ENCODE results near the gene SYT5. TPM values are rescaled to one million over a fixed set of nuclear protein-coding genes. Genes with fewer than 3 reads are reported as not detected.
A peak's percentile ranks its signal among the peaks of the same experiment; 100 is the strongest.

Gene SYT5
- 10 to 100 TPM; 11.5 to 28.1 TPM for total RNA-seq
- polyA plus RNA-seq (ENCODE audit: insufficient read length in 2 of 2) = 100 to 1,000 TPM; 113 to 115 TPM
- long read RNA-seq, donor 1, transcript SYT5-211 (4 exons, 512 nt) = minor isoform, 6 of 27 reads
- long read RNA-seq, donor 1, transcript SYT5-201 (9 exons, 3,792 nt) = major isoform, 16 of 27 reads
- long read RNA-seq, donor 1, partial matches to known transcripts = 0 of 27 reads
- long read RNA-seq, donor 1, other reads (novel, unspliced or antisense) = 0 of 27 reads
- long read RNA-seq, donor 2, partial matches to known transcripts = 0 of 3 reads
- long read RNA-seq, donor 2, other reads (novel, unspliced or antisense) = 0 of 3 reads
- long read RNA-seq, donor 3, transcript SYT5-201 (9 exons, 3,792 nt) = major isoform, 5 of 10 reads
- long read RNA-seq, donor 3, partial matches to known transcripts = 0 of 10 reads
- long read RNA-seq, donor 3, other reads (novel, unspliced or antisense) = 0 of 10 reads
- long read RNA-seq, donor 4, partial matches to known transcripts = 0 of 1 reads
- long read RNA-seq, donor 4, other reads (novel, unspliced or antisense) = 0 of 1 reads

GRCh38 chr19:55179606-55180484 is at the start of gene SYT5:
TSS of gene SYT5 (minus strand) at chr19:55180289. CDS start at chr19:55179041, 1,248 bp downstream.
- peak in 2 of 6 donors; percentile 70 to 91 for DNase-seq (ENCODE audit: low read depth in 4 of 6, low spot score in 6 of 6)
- peaks cover 36% of the 10 kb centered on the region for H3K4me1 ChIP-seq (ENCODE audit: control insufficient read depth, insufficient read depth, low read length)
- WGBS (ENCODE audit: insufficient coverage) = 0% methylated on average over 56 of the region's 68 CpGs
- H3K9me3 ChIP-seq (ENCODE audit: control insufficient read depth, insufficient read depth, low read length) = no peaks in the 10 kb centered on the region
- H3K4me3 ChIP-seq (ENCODE audit: low read depth, low read length) = peak within 1 kb of the TSS; percentile 43
- H3K36me3 ChIP-seq (ENCODE audit: control insufficient read depth, insufficient read depth, low read length) = peaks cover 18% of the 10 kb centered on the region
- H3K27me3 ChIP-seq (ENCODE audit: control insufficient read depth, insufficient read depth, low read length) = peaks cover 29% of the 10 kb centered on the region
- H3K27ac ChIP-seq (ENCODE audit: low read depth, low read length) = no peak within 1 kb of the TSS

GRCh38 chr19:55229789-55230182 is 49.7 kb upstream of the SYT5 start:
- no peaks in the 10 kb centered on the region for H3K9me3 ChIP-seq (ENCODE audit: control insufficient read depth, insufficient read depth, low read length)
- no peak overlapping the region for H3K27ac ChIP-seq (ENCODE audit: low read depth, low read length)
- no peaks in the 10 kb centered on the region for H3K27me3 ChIP-seq (ENCODE audit: control insufficient read depth, insufficient read depth, low read length)
- no peak for DNase-seq (ENCODE audit: low read depth in 4 of 6, low spot score in 6 of 6)
- no peak overlapping the region for H3K4me3 ChIP-seq (ENCODE audit: low read depth, low read length)
- peaks cover 85% of the 10 kb centered on the region for H3K36me3 ChIP-seq (ENCODE audit: control insufficient read depth, insufficient read depth, low read length)
- H3K4me1 ChIP-seq (ENCODE audit: control insufficient read depth, insufficient read depth, low read length) = no peaks in the 10 kb centered on the region
- 88% methylated on average over 14 of the region's 17 CpGs for whole genome bisulfite sequencing (ENCODE audit: insufficient coverage)

- DNase-seq (ENCODE audit: low read depth in 4 of 6, low spot score in 6 of 6) = no peak
- no peak overlapping the region for H3K4me3 ChIP-seq (ENCODE audit: low read depth, low read length)
- peaks cover 85% of the 10 kb centered on the region for H3K36me3 ChIP-seq (ENCODE audit: control insufficient read depth, insufficient read depth, low read length)
- H3K27ac ChIP-seq (ENCODE audit: low read depth, low read length) = no peak overlapping the region
- 90% methylated on average over 10 of the region's 18 CpGs for WGBS (ENCODE audit: insufficient coverage)
- no peaks in the 10 kb centered on the region for H3K27me3 ChIP-seq (ENCODE audit: control insufficient read depth, insufficient read depth, low read length)
- no peaks in the 10 kb centered on the region for H3K4me1 ChIP-seq (ENCODE audit: control insufficient read depth, insufficient read depth, low read length)
- H3K9me3 ChIP-seq (ENCODE audit: control insufficient read depth, insufficient read depth, low read length) = no peaks in the 10 kb centered on the region
Observed at GRCh38 chr19:55229145-55229788, 49.2 kb upstream of the SYT5 start.

- Histone ChIP-seq H3K27ac (ENCODE audit: low read depth, low read length) (no peak within 1 kb of the TSS), H3K9me3 (ENCODE audit: control insufficient read depth, insufficient read depth, low read length) (no peaks in the 10 kb centered on the region), H3K4me3 (ENCODE audit: low read depth, low read length) (no peak within 1 kb of the TSS), H3K27me3 (ENCODE audit: control insufficient read depth, insufficient read depth, low read length) (no peaks in the 10 kb centered on the region), H3K4me1 (ENCODE audit: control insufficient read depth, insufficient read depth, low read length) (no peaks in the 10 kb centered on the region), H3K36me3 (ENCODE audit: control insufficient read depth, insufficient read depth, low read length) (peaks cover 89% of the 10 kb centered on the region)
- 78% methylated on average over 10 of the region's 12 CpGs for WGBS (ENCODE audit: insufficient coverage)
- DNase-seq (ENCODE audit: low read depth in 4 of 6, low spot score in 6 of 6) = no peak
Observed at GRCh38 chr19:55228403-55229031, 48.4 kb upstream of the SYT5 start, which contains the start of gene TMEM86B. TSS of gene TMEM86B (minus strand) at chr19:55228763. CDS start at chr19:55228741, 22 bp downstream.

GRCh38 chr19:55228015-55228391 is 47.9 kb upstream of the SYT5 start:
- Histone ChIP-seq H3K9me3 (ENCODE audit: control insufficient read depth, insufficient read depth, low read length) (no peaks in the 10 kb centered on the region), H3K4me1 (ENCODE audit: control insufficient read depth, insufficient read depth, low read length) (no peaks in the 10 kb centered on the region), H3K27me3 (ENCODE audit: control insufficient read depth, insufficient read depth, low read length) (no peaks in the 10 kb centered on the region), H3K27ac (ENCODE audit: low read depth, low read length) (no peak overlapping the region), H3K4me3 (ENCODE audit: low read depth, low read length) (no peak overlapping the region), H3K36me3 (ENCODE audit: control insufficient read depth, insufficient read depth, low read length) (peaks cover 92% of the 10 kb centered on the region)
- no peak for DNase-seq (ENCODE audit: low read depth in 4 of 6, low spot score in 6 of 6)
- 69% methylated on average over 17 of the region's 17 CpGs for WGBS (ENCODE audit: insufficient coverage)

GRCh38 chr19:55227241-55228014 is 47.3 kb upstream of the SYT5 start:
- H3K36me3 ChIP-seq (ENCODE audit: control insufficient read depth, insufficient read depth, low read length) = peaks cover 94% of the 10 kb centered on the region
- H3K27me3 ChIP-seq (ENCODE audit: control insufficient read depth, insufficient read depth, low read length) = no peaks in the 10 kb centered on the region
- H3K9me3 ChIP-seq (ENCODE audit: control insufficient read depth, insufficient read depth, low read length) = no peaks in the 10 kb centered on the region
- no peak overlapping the region for H3K27ac ChIP-seq (ENCODE audit: low read depth, low read length)
- DNase-seq (ENCODE audit: low read depth in 4 of 6, low spot score in 6 of 6) = no peak
- 92% methylated on average over 25 of the region's 25 CpGs for WGBS (ENCODE audit: insufficient coverage)
- H3K4me3 ChIP-seq (ENCODE audit: low read depth, low read length) = no peak overlapping the region
- no peaks in the 10 kb centered on the region for H3K4me1 ChIP-seq (ENCODE audit: control insufficient read depth, insufficient read depth, low read length)

- 73% methylated on average over 18 of the region's 18 CpGs for WGBS (ENCODE audit: insufficient coverage)
- Histone ChIP-seq H3K4me3 (ENCODE audit: low read depth, low read length) (no peak overlapping the region), H3K9me3 (ENCODE audit: control insufficient read depth, insufficient read depth, low read length) (no peaks in the 10 kb centered on the region), H3K27ac (ENCODE audit: low read depth, low read length) (no peak overlapping the region), H3K27me3 (ENCODE audit: control insufficient read depth, insufficient read depth, low read length) (no peaks in the 10 kb centered on the region), H3K4me1 (ENCODE audit: control insufficient read depth, insufficient read depth, low read length) (no peaks in the 10 kb centered on the region), H3K36me3 (ENCODE audit: control insufficient read depth, insufficient read depth, low read length) (peaks cover 88% of the 10 kb centered on the region)
- DNase-seq (ENCODE audit: low read depth in 4 of 6, low spot score in 6 of 6) = no peak
Observed at GRCh38 chr19:55226788-55227187, 46.7 kb upstream of the SYT5 start.

GRCh38 chr19:55226273-55226672 is 46.2 kb upstream of the SYT5 start:
- DNase-seq (ENCODE audit: low read depth in 4 of 6, low spot score in 6 of 6) = no peak

More at GRCh38 chr19:55226273-55226672, 46.2 kb upstream of the SYT5 start:
- WGBS (ENCODE audit: insufficient coverage) = 77% methylated on average over 9 of the region's 9 CpGs
- peaks cover 83% of the 10 kb centered on the region for H3K36me3 ChIP-seq (ENCODE audit: control insufficient read depth, insufficient read depth, low read length)
- H3K9me3 ChIP-seq (ENCODE audit: control insufficient read depth, insufficient read depth, low read length) = no peaks in the 10 kb centered on the region
- H3K4me3 ChIP-seq (ENCODE audit: low read depth, low read length) = no peak overlapping the region
- no peaks in the 10 kb centered on the region for H3K27me3 ChIP-seq (ENCODE audit: control insufficient read depth, insufficient read depth, low read length)
- H3K27ac ChIP-seq (ENCODE audit: low read depth, low read length) = no peak overlapping the region
- H3K4me1 ChIP-seq (ENCODE audit: control insufficient read depth, insufficient read depth, low read length) = no peaks in the 10 kb centered on the region
